Measurements from ENCODE around the gene CACNA2D4. TPM values are rescaled to one million over a fixed set of nuclear protein-coding genes. Genes with fewer than 3 reads are reported as not detected.

CACNA2D4 gene
- polyA plus RNA-seq, 1 experiment, result 0.22 TPM

DNA sequence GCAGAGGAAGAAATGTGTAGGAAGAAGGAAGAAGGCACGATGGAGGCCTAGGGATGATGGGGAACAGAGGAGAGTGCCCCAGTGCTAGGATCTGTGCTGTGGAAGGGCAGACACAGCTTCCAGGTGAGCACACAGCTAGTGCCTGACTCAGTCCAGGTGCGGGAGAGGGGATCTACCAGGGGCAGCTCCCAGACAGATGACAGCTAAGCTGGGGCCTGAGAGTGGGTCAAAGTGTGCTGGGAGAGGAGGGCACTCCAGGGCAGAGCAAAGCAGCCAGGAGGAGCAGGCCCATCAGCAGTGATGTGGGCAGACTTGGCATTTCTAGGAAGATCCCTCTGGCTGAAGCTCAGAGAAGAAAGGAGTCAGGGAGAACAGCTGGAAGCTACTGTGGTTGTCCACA lies 61.4 kb downstream of the CACNA2D4 start:
- H3K27ac ChIP-seq (ENCODE audit: low read depth, low read length), result no peak overlapping the region
- no peak overlapping the region for H3K4me3 ChIP-seq (ENCODE audit: low read depth, low read length)
- H3K27me3 ChIP-seq (ENCODE audit: control insufficient read depth, insufficient read depth, low read length), result peaks cover 32% of the 10 kb centered on the region
- CTCF ChIA-PET, result no interaction called here
- H3K9me3 ChIP-seq (ENCODE audit: control insufficient read depth, insufficient read depth, low read length), result peaks cover 23% of the 10 kb centered on the region
- TF ChIP-seq, protein P1, sequence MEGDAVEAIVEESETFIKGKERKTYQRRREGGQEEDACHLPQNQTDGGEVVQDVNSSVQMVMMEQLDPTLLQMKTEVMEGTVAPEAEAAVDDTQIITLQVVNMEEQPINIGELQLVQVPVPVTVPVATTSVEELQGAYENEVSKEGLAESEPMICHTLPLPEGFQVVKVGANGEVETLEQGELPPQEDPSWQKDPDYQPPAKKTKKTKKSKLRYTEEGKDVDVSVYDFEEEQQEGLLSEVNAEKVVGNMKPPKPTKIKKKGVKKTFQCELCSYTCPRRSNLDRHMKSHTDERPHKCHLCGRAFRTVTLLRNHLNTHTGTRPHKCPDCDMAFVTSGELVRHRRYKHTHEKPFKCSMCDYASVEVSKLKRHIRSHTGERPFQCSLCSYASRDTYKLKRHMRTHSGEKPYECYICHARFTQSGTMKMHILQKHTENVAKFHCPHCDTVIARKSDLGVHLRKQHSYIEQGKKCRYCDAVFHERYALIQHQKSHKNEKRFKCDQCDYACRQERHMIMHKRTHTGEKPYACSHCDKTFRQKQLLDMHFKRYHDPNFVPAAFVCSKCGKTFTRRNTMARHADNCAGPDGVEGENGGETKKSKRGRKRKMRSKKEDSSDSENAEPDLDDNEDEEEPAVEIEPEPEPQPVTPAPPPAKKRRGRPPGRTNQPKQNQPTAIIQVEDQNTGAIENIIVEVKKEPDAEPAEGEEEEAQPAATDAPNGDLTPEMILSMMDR (IDR thresholded peaks at IDR 0.05; ENCODE audit: low read depth, low read length), result no peak
- POLR2A ChIA-PET, result no interaction called here
- DNase-seq (ENCODE audit: low read depth, low spot score), result no peak

DNA sequence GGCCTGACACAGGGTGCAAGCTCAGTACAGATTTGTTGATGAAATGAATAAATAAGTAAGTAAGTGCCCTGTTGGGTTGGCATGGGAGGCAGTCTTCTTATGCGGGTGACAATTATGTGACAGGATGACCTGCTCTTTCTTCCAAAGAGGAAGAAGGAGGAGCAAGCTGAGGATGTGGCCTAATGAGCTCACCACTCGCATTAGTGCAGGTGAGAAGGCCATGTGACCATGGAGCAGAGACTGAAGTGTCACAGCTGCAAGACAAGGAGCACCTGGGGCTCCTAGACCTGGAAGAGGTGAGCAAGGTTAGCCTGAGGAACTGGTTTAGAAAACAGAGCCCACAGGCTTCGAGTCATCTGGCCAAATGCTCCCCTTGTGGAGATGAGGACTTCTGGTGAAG lies 63.2 kb downstream of the CACNA2D4 start:
- Histone ChIP-seq H3K9me3 (ENCODE audit: control insufficient read depth, insufficient read depth, low read length) (peaks cover 23% of the 10 kb centered on the region), H3K27me3 (ENCODE audit: control insufficient read depth, insufficient read depth, low read length) (peaks cover 21% of the 10 kb centered on the region), H3K27ac (ENCODE audit: low read depth, low read length) (no peak overlapping the region), H3K4me3 (ENCODE audit: low read depth, low read length) (no peak overlapping the region)
- TF ChIP-seq, protein P1 (IDR thresholded peaks at IDR 0.05; ENCODE audit: low read depth, low read length), result no peak
- ChIA-PET CTCF (no interaction called here), POLR2A (no interaction called here)
- no peak for DNase-seq (ENCODE audit: low read depth, low spot score)

DNA sequence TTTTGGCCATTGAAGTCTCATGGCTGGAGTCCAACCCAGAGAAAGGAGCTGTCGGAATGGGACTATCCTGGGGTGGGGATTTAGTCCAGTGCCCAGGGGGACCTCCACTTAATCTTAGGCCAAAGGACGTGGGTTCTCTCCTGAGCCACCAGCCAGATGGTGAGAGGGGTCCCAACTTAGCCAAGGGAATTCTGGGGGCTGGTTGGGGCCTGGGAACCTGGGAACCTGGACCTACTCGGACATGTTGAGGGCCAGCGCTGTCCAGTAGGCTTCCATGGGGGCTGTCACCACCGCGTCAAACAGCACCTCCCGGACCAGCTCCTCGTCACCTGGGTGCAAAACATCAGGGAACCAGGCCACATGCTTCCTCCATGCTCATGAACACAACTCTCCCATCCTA lies 64.7 kb downstream of the CACNA2D4 start:
- DNase-seq (ENCODE audit: low read depth, low spot score), result no peak
- Histone ChIP-seq H3K27me3 (ENCODE audit: control insufficient read depth, insufficient read depth, low read length) (peaks cover 17% of the 10 kb centered on the region), H3K4me3 (ENCODE audit: low read depth, low read length) (no peak overlapping the region), H3K9me3 (ENCODE audit: control insufficient read depth, insufficient read depth, low read length) (peaks cover 23% of the 10 kb centered on the region), H3K27ac (ENCODE audit: low read depth, low read length) (no peak overlapping the region)
- TF ChIP-seq, protein P1 (IDR thresholded peaks at IDR 0.05; ENCODE audit: low read depth, low read length), result no peak
- ChIA-PET POLR2A (no interaction called here), CTCF (no interaction called here)

DNA sequence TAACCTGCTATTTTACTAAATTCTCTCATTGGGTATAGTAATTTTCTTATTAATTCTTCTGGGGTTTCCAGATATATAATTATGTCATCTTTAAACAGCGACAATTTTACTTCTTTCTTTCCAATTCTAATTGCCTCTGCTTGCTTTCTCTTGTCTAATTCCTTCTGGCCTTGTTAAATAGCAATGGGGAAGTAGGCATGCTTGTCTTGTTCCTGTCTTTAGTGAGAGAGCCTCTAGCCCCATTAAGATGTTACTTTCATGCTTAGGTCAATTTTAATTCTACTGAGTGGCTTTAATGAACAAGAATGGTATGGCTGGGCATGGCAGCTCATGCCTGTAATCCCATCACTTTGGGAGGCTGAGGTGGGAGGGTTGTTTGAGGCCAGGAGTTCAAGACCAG lies 66.4 kb downstream of the CACNA2D4 start:
- peaks cover 21% of the 10 kb centered on the region for H3K27me3 ChIP-seq (ENCODE audit: control insufficient read depth, insufficient read depth, low read length)
- H3K4me3 ChIP-seq (ENCODE audit: low read depth, low read length), result no peak overlapping the region
- TF ChIP-seq, protein P1 (IDR thresholded peaks at IDR 0.05; ENCODE audit: low read depth, low read length), result no peak
- H3K9me3 ChIP-seq (ENCODE audit: control insufficient read depth, insufficient read depth, low read length), result peaks cover 23% of the 10 kb centered on the region
- ChIA-PET CTCF (no interaction called here), POLR2A (no interaction called here)
- DNase-seq (ENCODE audit: low read depth, low spot score), result no peak
- H3K27ac ChIP-seq (ENCODE audit: low read depth, low read length), result no peak overlapping the region

DNA sequence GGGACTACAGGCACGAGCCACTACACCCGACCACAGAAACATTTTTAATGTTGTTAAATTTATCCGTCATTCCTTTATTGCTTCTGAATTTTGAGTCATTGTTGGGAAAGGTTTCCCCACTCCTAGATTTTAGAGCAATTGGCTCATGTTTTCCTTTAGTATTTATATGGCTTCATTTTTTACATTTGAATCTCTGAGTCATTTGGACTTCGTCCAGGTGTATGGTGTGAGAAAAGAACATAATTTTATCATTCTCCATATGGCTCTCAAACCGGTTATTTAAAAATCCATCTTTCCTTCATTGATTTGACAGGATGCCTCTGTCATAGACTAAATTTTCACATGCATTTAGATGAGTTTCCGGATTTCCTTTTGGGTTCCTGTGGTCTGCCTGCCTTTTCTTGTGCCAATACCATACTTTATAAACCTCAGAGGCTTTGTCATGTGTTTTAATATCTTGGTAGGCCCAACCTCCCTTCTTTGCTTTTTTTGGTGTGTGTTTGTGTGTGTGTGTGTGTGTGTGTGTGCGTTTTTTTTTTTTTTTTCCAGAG lies 67.2 kb downstream of the CACNA2D4 start:
- ChIA-PET POLR2A (no interaction called here), CTCF (no interaction called here)
- Histone ChIP-seq H3K27me3 (ENCODE audit: control insufficient read depth, insufficient read depth, low read length) (peaks cover 26% of the 10 kb centered on the region), H3K27ac (ENCODE audit: low read depth, low read length) (no peak overlapping the region), H3K4me3 (ENCODE audit: low read depth, low read length) (no peak overlapping the region), H3K9me3 (ENCODE audit: control insufficient read depth, insufficient read depth, low read length) (peaks cover 20% of the 10 kb centered on the region)
- TF ChIP-seq, protein P1 (IDR thresholded peaks at IDR 0.05; ENCODE audit: low read depth, low read length), result no peak
- DNase-seq (ENCODE audit: low read depth, low spot score), result peak; percentile 8

All from AG04450 (cell line).